Measurements from ENCODE around the gene COL23A1.
"Not testable (repeated sequence)": the region's sequence is repeated elsewhere in the genome, so short reads cannot be mapped to it uniquely, and the experiment has no call there.

Gene COL23A1

DNA sequence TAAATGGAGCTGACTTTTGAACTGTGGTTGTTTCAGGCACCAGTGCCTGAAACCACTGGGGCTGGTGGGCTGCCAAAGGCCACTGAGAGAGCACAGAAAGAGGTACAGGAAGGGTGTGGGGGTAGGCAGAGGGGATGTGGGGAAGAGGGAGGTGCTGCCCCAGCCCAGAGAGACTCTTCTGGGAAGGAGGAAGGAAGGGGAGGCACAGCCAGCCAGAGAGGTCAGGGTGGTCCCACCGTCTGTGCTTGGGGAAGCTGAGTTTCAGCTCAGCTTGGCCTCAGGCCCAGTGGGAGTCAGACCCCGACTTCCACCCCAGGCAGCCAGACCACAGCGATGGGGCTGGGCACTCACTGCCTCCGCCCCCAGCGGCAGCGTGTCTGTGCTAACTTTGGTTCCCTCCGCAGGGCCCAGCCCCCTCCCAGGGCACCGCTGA lies 348.9 kb downstream of the COL23A1 start:
- Histone ChIP-seq H3K4me3 (no peak overlapping the region), H3K9me3 (no peaks in the 10 kb centered on the region), H3K27me3 (peaks cover 0 to 4% of the 10 kb centered on the region in 2 donors), H3K4me1 (peaks cover 0 to 19% (median 3%) of the 10 kb centered on the region in 4 donors), H3K36me3 (no peaks in the 10 kb centered on the region), H3K27ac (no peak overlapping the region)
- TF ChIP-seq, protein P1, sequence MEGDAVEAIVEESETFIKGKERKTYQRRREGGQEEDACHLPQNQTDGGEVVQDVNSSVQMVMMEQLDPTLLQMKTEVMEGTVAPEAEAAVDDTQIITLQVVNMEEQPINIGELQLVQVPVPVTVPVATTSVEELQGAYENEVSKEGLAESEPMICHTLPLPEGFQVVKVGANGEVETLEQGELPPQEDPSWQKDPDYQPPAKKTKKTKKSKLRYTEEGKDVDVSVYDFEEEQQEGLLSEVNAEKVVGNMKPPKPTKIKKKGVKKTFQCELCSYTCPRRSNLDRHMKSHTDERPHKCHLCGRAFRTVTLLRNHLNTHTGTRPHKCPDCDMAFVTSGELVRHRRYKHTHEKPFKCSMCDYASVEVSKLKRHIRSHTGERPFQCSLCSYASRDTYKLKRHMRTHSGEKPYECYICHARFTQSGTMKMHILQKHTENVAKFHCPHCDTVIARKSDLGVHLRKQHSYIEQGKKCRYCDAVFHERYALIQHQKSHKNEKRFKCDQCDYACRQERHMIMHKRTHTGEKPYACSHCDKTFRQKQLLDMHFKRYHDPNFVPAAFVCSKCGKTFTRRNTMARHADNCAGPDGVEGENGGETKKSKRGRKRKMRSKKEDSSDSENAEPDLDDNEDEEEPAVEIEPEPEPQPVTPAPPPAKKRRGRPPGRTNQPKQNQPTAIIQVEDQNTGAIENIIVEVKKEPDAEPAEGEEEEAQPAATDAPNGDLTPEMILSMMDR (IDR thresholded peaks at IDR 0.05) = no peak
- DNase-seq = no peak
- intact Hi-C loops (cut with DNase I; ENCODE audit: low total_unique reads) = no loop called here

DNA sequence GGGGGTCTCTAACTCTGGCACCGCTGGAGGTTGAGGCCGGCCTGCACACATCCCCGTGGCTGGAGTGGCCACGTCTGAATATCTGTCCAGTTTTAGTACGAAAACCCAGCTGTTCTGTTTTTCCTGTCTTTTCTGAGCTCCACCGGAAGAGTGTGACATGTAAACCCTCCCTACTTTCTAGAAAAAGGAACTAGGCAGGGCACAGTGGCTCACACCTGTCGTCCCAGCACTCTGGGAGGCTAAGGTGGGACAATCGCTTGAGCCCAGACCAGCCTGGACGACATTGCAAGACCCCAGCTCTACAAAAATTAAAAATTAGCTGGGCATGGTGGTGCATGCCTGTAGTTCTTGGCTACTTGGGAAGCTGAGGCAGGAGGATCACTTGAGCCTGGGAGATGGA lies 349.4 kb downstream of the COL23A1 start:
- Histone ChIP-seq H3K4me1 (peaks cover 0 to 21% (median 3%) of the 10 kb centered on the region in 4 donors), H3K36me3 (no peaks in the 10 kb centered on the region), H3K27ac (no peak overlapping the region), H3K9me3 (no peaks in the 10 kb centered on the region), H3K27me3 (no peaks in the 10 kb centered on the region), H3K4me3 (no peak overlapping the region)
- no peak for DNase-seq
- TF ChIP-seq, protein P1 (IDR thresholded peaks at IDR 0.05) = no peak
- intact Hi-C loops (cut with DNase I; ENCODE audit: low total_unique reads) = no loop called here

DNA sequence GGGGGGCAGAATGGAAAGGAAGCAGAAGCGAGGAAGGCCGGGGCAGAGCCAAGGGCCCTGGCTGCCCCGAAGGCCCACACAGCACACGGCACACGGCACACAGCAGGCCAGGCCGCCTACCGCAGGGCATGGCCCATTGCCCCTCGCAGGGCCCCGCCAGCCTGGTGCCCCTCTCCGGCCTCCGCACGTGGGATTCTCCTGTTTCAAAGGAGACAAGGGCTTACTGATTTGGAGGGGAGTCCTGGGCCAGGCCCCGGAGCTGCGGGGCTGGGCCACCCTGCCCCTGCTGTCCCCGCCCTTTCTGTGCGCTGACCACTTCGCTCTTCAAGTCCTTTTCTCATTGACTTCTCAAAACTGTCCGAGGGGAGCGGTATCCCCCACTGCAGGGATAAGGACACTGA lies 349.9 kb downstream of the COL23A1 start:
- TF ChIP-seq, protein P1 (IDR thresholded peaks at IDR 0.05) = no peak

DNA sequence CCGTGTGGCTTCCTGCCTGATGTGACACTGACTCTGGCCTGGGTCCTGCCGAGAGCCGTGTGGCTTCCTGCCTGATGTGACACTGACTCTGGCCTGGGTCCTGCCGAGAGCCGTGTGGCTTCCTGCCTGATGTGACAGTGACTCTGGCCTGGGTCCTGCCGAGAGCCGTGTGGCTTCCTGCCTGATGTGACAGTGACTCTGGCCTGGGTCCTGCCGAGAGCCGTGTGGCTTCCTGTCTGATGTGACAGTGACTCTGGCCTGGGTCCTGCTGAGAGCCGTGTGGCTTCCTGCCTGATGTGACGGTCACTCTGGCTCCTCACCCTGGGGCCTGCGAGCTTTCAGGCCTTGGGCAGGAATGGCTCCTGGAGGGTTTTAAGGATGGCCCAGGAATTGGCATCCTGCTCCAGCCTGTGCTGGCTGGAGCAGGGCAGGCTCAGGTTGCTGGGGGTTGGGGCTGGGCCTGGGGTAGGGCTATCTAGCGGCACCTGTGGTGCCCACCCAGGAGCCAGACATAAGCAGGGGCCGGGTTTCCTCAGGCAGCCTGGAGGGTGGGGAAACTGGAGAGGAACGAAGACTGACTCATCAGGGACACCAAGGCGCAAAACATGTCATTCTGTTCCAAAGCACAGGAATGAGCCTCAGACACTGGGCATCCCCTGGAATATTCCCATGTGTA lies 350.4 kb downstream of the COL23A1 start:
- H3K4me1 ChIP-seq = peaks cover 0 to 21% (median 3%) of the 10 kb centered on the region in 4 donors
- H3K27ac ChIP-seq; H3K4me3 ChIP-seq; DNase-seq; H3K9me3 ChIP-seq; intact Hi-C loops (cut with DNase I; ENCODE audit: low total_unique reads); H3K36me3 ChIP-seq; H3K27me3 ChIP-seq: not testable (repeated sequence)

More for the DNA sequence above, 349.9 kb downstream of the COL23A1 start:
- no peak overlapping the region for H3K27ac ChIP-seq
- no peak overlapping the region for H3K4me3 ChIP-seq
- intact Hi-C loops (cut with DNase I; ENCODE audit: low total_unique reads) = no loop called here
- no peak for DNase-seq
- H3K9me3 ChIP-seq = no peaks in the 10 kb centered on the region
- peaks cover 0 to 21% (median 3%) of the 10 kb centered on the region in 4 donors for H3K4me1 ChIP-seq
- H3K27me3 ChIP-seq = no peaks in the 10 kb centered on the region
- no peaks in the 10 kb centered on the region for H3K36me3 ChIP-seq

DNA sequence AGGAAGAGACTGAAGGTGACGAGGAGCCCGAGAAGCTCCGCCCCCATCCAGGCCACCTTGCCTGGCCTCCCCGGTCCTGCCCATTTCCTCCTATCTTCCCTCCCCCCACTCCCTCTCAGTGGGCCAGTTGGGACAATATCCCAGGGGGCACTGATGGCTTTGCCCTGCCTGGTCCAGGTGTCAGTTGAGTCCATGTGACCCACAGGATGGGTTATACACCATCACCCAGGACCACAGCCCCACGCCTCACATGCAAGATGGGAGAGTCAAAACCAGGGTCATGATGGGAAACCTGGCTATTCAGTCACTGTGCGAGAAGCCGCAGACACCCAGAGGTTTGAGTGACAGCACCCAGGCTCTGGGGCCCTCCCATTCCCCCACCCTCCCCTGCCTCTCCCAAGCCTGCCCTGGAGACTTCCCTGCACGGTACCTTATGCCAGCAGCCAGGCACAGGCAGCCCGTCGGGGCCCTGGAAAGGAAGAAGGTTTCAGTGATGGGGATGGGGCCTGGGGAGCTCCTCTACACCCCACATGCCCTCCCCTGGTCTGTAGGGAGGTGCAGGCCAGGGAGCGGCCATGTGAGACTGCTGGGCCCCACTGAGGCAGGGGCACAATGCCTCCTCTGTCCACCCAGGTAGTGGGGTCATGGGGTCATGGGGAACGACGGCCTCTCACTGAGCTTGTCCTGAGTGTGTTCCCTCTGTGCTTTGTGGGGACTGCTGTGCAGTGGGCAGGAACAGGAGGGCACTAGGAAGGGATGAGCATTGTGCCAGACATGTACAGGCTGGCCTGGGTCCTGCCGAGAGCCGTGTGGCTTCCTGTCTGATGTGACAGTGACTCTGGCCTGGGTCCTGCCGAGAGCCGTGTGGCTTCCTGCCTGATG lies 351.2 kb downstream of the COL23A1 start:
- Histone ChIP-seq H3K27ac (no peak overlapping the region), H3K4me3 (no peak overlapping the region), H3K9me3 (no peaks in the 10 kb centered on the region), H3K4me1 (peaks cover 0 to 21% (median 3%) of the 10 kb centered on the region in 4 donors), H3K36me3 (no peaks in the 10 kb centered on the region), H3K27me3 (no peaks in the 10 kb centered on the region)
- DNase-seq = no peak
- intact Hi-C loops (cut with DNase I; ENCODE audit: low total_unique reads) = no loop called here
- TF ChIP-seq, protein P1 (IDR thresholded peaks at IDR 0.05) = no peak

DNA sequence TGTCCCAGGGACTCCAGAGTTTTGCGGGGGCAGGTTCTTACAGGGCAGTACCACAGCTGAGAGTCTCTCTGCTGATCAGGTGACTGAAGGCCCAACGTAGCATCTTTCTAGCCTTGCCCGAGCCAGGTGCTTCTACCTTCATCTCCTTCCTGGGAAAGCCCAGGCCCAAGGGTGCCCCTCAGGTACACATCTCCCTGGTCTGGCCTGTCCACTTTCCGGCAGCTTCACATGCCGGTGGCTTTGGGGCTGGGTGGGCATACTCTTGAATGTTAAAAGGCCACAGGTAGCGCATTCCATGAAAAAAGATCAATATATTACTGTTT lies 351.9 kb downstream of the COL23A1 start:
- Histone ChIP-seq H3K9me3 (no peaks in the 10 kb centered on the region), H3K27me3 (no peaks in the 10 kb centered on the region), H3K36me3 (no peaks in the 10 kb centered on the region), H3K4me1 (peaks cover 0 to 22% (median 3%) of the 10 kb centered on the region in 4 donors), H3K4me3 (no peak overlapping the region), H3K27ac (peak overlapping the region in 1 of 2 donors; percentile 3)
- DNase-seq = no peak
- TF ChIP-seq, protein P1 (IDR thresholded peaks at IDR 0.05) = no peak
- intact Hi-C loops (cut with DNase I; ENCODE audit: low total_unique reads) = no loop called here

All from tibial artery (tissue), 4 donors.